A673 (cell line): ENCODE data around the gene DTL. TPM values are rescaled to one million over a fixed set of nuclear protein-coding genes. Genes with fewer than 3 reads are reported as not detected.

Source experiments
- BruUV-seq: library from RNA; stranded (reverse); fragments of 400-500 nt; replicated peaks from 2 replicates; lab custom pipeline; 2021; lab: Mats Ljungman, UMichigan
- CTCF ChIA-PET: fragments of 300-600 bp; sonication (Branson Sonifier 250); formaldehyde crosslinking; loops from one replicate; lab custom pipeline; 2022; ENCODE audit warnings: antibody characterized with exemption; lab: Charles Lee
- POLR2A ChIA-PET: fragments of 300-600 bp; sonication (Branson Sonifier 250); formaldehyde crosslinking; loops from one replicate; lab custom pipeline; 2022; ENCODE audit warnings: antibody characterized with exemption; ENCODE audit not compliant: low non-redundant PET; lab: Charles Lee
- DNase-seq: peaks from one replicate; pipeline ENCODE4 v3.0.0-alpha.2; 2015; ENCODE audit warnings: low spot score
- H3K27ac ChIP-seq: fragments of 200-600 bp; sonication (generic); 2 replicates; pipeline ENCODE4 v1.5.1; 2016; ENCODE audit warnings: mixed run types, low read depth, mild to moderate bottlenecking, mixed read lengths, antibody characterized with exemption, low read length; ENCODE audit not compliant: poor library complexity, severe bottlenecking
- H3K27me3 ChIP-seq: fragments of 200-600 bp; sonication (generic); replicated peaks from 2 replicates; pipeline ENCODE4 v1.6.1; 2017; ENCODE audit warnings: mixed run types, low read depth, mild to moderate bottlenecking, mixed read lengths, antibody characterized with exemption, low read length; ENCODE audit not compliant: insufficient read depth, poor library complexity
- H3K36me3 ChIP-seq: fragments of 200-600 bp; sonication (generic); 2 replicates; pipeline ENCODE4 v1.6.1; 2016; ENCODE audit warnings: mixed run types, mild to moderate bottlenecking, mixed read lengths, antibody characterized with exemption, low read length; ENCODE audit not compliant: insufficient read depth, poor library complexity, severe bottlenecking
- H3K4me1 ChIP-seq: fragments of 200-600 bp; sonication (generic); 2 replicates; pipeline ENCODE4 v1.6.1; 2017; ENCODE audit warnings: mixed run types, mild to moderate bottlenecking, mixed read lengths, antibody characterized with exemption, low read length; ENCODE audit not compliant: insufficient read depth, poor library complexity, severe bottlenecking
- H3K4me3 ChIP-seq: fragments of 200-600 bp; sonication (generic); 2 replicates; pipeline ENCODE4 v1.5.1; 2016; ENCODE audit warnings: low read depth, mixed run types, mild to moderate bottlenecking, mixed read lengths, low read length; ENCODE audit not compliant: poor library complexity, severe bottlenecking
- H3K9me3 ChIP-seq: fragments of 200-600 bp; sonication (generic); 2 replicates; pipeline ENCODE4 v1.6.1; 2016; ENCODE audit warnings: mixed run types, low read depth, mild to moderate bottlenecking, mixed read lengths, antibody characterized with exemption, low read length; ENCODE audit not compliant: poor library complexity, severe bottlenecking
- EZH2 ChIP-seq: fragments of 200-600 bp; sonication (generic); IDR thresholded peaks from 2 replicates; pipeline ENCODE4 v1.6.1; 2017; ENCODE audit warnings: borderline replicate concordance, low read depth, mild to moderate bottlenecking, mixed read lengths, antibody characterized with exemption, low read length; ENCODE audit not compliant: poor library complexity, severe bottlenecking
- intact Hi-C: fragments of 100-400 bp; cut with micrococcal nuclease; formaldehyde crosslinking; loops from one replicate; pipeline ENCODE4 v1.10.0; 2022; ENCODE audit not compliant: unreplicated experiment
- total RNA-seq: library from RNA; stranded (reverse); gene quantifications from 2 replicates; pipeline ENCODE4 v1.2.3, GENCODE V29; 2021
- TF ChIP-seq, protein P1 (sequence below): fragments of 300-800, 200-600 bp; sonication (generic); conservative IDR thresholded peaks from 2 replicates; pipeline ENCODE4 v1.5.1; 2017; ENCODE audit warnings: low read depth, mild to moderate bottlenecking, antibody characterized with exemption, low read length, moderate library complexity, mixed read lengths

Gene DTL
- total RNA-seq, 1 experiment from 2014 or later, result 84.3 TPM

GRCh38 chr1:212101735-212102134 is 66.2 kb downstream of the DTL start:
- no peaks in the 10 kb centered on the region for H3K9me3 ChIP-seq
- peaks cover 4% of the 10 kb centered on the region for H3K4me1 ChIP-seq
- H3K4me3 ChIP-seq, result no peak overlapping the region
- ChIA-PET CTCF (no interaction called here), POLR2A (no interaction called here)
- H3K27ac ChIP-seq, result no peak overlapping the region
- no peak for DNase-seq
- intact Hi-C loops, result no loop called here
- TF ChIP-seq, protein P1, sequence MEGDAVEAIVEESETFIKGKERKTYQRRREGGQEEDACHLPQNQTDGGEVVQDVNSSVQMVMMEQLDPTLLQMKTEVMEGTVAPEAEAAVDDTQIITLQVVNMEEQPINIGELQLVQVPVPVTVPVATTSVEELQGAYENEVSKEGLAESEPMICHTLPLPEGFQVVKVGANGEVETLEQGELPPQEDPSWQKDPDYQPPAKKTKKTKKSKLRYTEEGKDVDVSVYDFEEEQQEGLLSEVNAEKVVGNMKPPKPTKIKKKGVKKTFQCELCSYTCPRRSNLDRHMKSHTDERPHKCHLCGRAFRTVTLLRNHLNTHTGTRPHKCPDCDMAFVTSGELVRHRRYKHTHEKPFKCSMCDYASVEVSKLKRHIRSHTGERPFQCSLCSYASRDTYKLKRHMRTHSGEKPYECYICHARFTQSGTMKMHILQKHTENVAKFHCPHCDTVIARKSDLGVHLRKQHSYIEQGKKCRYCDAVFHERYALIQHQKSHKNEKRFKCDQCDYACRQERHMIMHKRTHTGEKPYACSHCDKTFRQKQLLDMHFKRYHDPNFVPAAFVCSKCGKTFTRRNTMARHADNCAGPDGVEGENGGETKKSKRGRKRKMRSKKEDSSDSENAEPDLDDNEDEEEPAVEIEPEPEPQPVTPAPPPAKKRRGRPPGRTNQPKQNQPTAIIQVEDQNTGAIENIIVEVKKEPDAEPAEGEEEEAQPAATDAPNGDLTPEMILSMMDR, result no peak
- no peak for TF ChIP-seq EZH2
- no peaks in the 10 kb centered on the region for H3K27me3 ChIP-seq
- no TSS peak for BruUV-seq
- H3K36me3 ChIP-seq, result peaks cover 51% of the 10 kb centered on the region

GRCh38 chr1:212104586-212105325 is 69.2 kb downstream of the DTL start:
- no TSS peak for BruUV-seq
- peaks cover 38% of the 10 kb centered on the region for H3K36me3 ChIP-seq
- H3K4me1 ChIP-seq, result peaks cover 4% of the 10 kb centered on the region
- intact Hi-C loops, result no loop called here
- CTCF ChIA-PET, result no interaction called here
- H3K27ac ChIP-seq, result no peak overlapping the region
- H3K27me3 ChIP-seq, result no peaks in the 10 kb centered on the region
- no peak for DNase-seq
- POLR2A ChIA-PET, result no interaction called here
- no peak overlapping the region for H3K4me3 ChIP-seq
- H3K9me3 ChIP-seq, result no peaks in the 10 kb centered on the region
- TF ChIP-seq, protein P1, result no peak
- no peak for TF ChIP-seq EZH2

- Histone ChIP-seq H3K36me3 (peaks cover 23% of the 10 kb centered on the region), H3K27me3 (no peaks in the 10 kb centered on the region), H3K9me3 (no peaks in the 10 kb centered on the region), H3K27ac (peak overlapping the region; percentile 2), H3K4me1 (peaks cover 17% of the 10 kb centered on the region), H3K4me3 (no peak overlapping the region)
- TF ChIP-seq, protein P1, result no peak
- no peak for TF ChIP-seq EZH2
- DNase-seq, result no peak
- no TSS peak for BruUV-seq
- intact Hi-C loops, result no loop called here
- ChIA-PET POLR2A (no interaction called here), CTCF (no interaction called here)
These were observed 70.8 kb downstream of the DTL start for GRCh38 chr1:212106286-212106792.
